Kidney (tissue), 14 donors: ENCODE measurements around the gene ALS2CL. TPM values are rescaled to one million over a fixed set of nuclear protein-coding genes. Genes with fewer than 3 reads are reported as not detected.

ENCODE experiments used
- DNase-seq, 5 donors: peaks; one replicate each; pipeline ENCODE4 v3.0.0-alpha.2; 2013 to 2020
- FAIRE-seq: peaks from 2 replicates; lab custom pipeline; 2012; peaks lifted over from hg19 to GRCh38; lab: Jason Lieb, UNC
- H3K27ac ChIP-seq, 2 donors: one replicate each; pipeline ENCODE4 v1.7.0; 2013; ENCODE audit warnings: low read depth in 2 of 2, low read length in 2 of 2, inconsistent platforms in 1 of 2
- H3K27me3 ChIP-seq: one replicate; pipeline ENCODE4 v1.7.1; 2013; ENCODE audit warnings: low read length, inconsistent platforms; ENCODE audit not compliant: control insufficient read depth, insufficient read depth
- H3K36me3 ChIP-seq, 3 donors: one replicate each; pipeline versions ENCODE4 v1.7.0 to v1.7.1; 2013; ENCODE audit warnings: low read length in 3 of 3, control low read depth in 1 of 3, inconsistent platforms in 1 of 3; ENCODE audit not compliant: insufficient read depth in 3 of 3, control insufficient read depth in 2 of 3
- H3K4me1 ChIP-seq, 3 donors: one replicate each; pipeline versions ENCODE4 v1.7.0 to v1.7.1; 2013; ENCODE audit warnings: low read length in 3 of 3, inconsistent platforms in 1 of 3, low read depth in 1 of 3; ENCODE audit not compliant: control insufficient read depth in 2 of 3, insufficient read depth in 2 of 3
- H3K4me3 ChIP-seq, 3 donors: one replicate each; pipeline versions ENCODE4 v1.7.0 to v1.8.1; 2013; ENCODE audit warnings: low read length in 3 of 3, control low read depth in 1 of 3, inconsistent platforms in 1 of 3
- H3K9ac ChIP-seq, 3 donors: one replicate each; pipeline versions ENCODE4 v1.7.0 to v1.7.1; 2013; ENCODE audit warnings: low read length in 3 of 3, control low read depth in 1 of 3, inconsistent platforms in 1 of 3
- H3K9me3 ChIP-seq, 3 donors: one replicate each; pipeline versions ENCODE4 v1.7.0 to v1.7.1; 2013; ENCODE audit warnings: low read length in 3 of 3, control low read depth in 1 of 3, inconsistent platforms in 1 of 3; ENCODE audit not compliant: control insufficient read depth in 2 of 3, insufficient read depth in 1 of 3
- intact Hi-C: fragments of 100-400 bp; cut with DNase I; formaldehyde crosslinking; loops from one replicate; pipeline ENCODE4 v1.11.1; 2022
- polyA plus RNA-seq: library from polyadenylated mRNA; stranded (reverse); fragments of 350-450 nt; fragmentation: Illumina TruSeq; extraction: RNeasy Lipid Tissue Mini Kit (QIAGEN cat#74804); gene quantifications from one replicate; pipeline ENCODE4 v1.2.3, GENCODE V29; 2014; ENCODE audit warnings: low read depth, low replicate concordance; ENCODE audit not compliant: insufficient read depth
- total RNA-seq: library from RNA; stranded (reverse); fragmentation: NEBNext Ultra II Directional; extraction: Animal tissue kit (Norgen Biotek cat#: 25700); gene quantifications from one replicate; pipeline ENCODE4 v1.2.1, GENCODE V29; 2021
- TF ChIP-seq, protein P1 (sequence below): IDR thresholded peaks from 3 replicates; pipeline ENCODE4 v1.5.1; 2012; ENCODE audit warnings: mild to moderate bottlenecking, moderate library complexity, borderline replicate concordance; ENCODE audit not compliant: insufficient read depth; ENCODE audit errors: extremely low read depth
- donor health status: control.
- donor health status: control.
- donor health status: control.
- donor health status: control.
- donor health status: control.
- donor health status: DM: yes; HTN: yes; CAD: no.
- donor health status: Normal renal cell carcinoma (clear cell type).

Gene ALS2CL
- total and polyA plus RNA-seq, 2 donors from 2014 or later = 43.0 to 78.9 TPM

DNA sequence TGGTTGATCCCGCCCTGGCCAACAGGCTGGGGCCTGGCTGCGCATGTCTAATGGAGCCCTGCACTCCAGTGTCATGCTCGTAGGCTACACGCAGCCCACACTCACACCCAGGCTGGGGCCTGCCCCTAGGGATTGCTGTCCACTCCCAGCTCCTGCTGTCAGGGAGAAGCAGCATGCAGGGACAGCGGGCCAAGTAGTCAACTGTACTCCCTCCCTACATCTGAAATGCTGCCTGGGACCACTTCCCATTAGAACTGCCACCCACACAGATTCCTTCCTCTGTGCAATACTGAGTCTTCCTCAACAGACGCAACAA is 16.1 kb downstream of the ALS2CL start:
- Histone ChIP-seq H3K27ac (no peak overlapping the region), H3K9me3 (no peaks in the 10 kb centered on the region), H3K4me1 (no peaks in the 10 kb centered on the region), H3K36me3 (peaks cover 0 to 4% (median 0%) of the 10 kb centered on the region in 3 donors), H3K4me3 (no peak overlapping the region), H3K27me3 (no peaks in the 10 kb centered on the region), H3K9ac (no peak overlapping the region)
- DNase-seq (peak in 2 of 5 donors; percentile 29 to 93), FAIRE-seq (no peak)
- TF ChIP-seq, protein P1, sequence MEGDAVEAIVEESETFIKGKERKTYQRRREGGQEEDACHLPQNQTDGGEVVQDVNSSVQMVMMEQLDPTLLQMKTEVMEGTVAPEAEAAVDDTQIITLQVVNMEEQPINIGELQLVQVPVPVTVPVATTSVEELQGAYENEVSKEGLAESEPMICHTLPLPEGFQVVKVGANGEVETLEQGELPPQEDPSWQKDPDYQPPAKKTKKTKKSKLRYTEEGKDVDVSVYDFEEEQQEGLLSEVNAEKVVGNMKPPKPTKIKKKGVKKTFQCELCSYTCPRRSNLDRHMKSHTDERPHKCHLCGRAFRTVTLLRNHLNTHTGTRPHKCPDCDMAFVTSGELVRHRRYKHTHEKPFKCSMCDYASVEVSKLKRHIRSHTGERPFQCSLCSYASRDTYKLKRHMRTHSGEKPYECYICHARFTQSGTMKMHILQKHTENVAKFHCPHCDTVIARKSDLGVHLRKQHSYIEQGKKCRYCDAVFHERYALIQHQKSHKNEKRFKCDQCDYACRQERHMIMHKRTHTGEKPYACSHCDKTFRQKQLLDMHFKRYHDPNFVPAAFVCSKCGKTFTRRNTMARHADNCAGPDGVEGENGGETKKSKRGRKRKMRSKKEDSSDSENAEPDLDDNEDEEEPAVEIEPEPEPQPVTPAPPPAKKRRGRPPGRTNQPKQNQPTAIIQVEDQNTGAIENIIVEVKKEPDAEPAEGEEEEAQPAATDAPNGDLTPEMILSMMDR = no peak
- intact Hi-C loops = no loop called here

DNA sequence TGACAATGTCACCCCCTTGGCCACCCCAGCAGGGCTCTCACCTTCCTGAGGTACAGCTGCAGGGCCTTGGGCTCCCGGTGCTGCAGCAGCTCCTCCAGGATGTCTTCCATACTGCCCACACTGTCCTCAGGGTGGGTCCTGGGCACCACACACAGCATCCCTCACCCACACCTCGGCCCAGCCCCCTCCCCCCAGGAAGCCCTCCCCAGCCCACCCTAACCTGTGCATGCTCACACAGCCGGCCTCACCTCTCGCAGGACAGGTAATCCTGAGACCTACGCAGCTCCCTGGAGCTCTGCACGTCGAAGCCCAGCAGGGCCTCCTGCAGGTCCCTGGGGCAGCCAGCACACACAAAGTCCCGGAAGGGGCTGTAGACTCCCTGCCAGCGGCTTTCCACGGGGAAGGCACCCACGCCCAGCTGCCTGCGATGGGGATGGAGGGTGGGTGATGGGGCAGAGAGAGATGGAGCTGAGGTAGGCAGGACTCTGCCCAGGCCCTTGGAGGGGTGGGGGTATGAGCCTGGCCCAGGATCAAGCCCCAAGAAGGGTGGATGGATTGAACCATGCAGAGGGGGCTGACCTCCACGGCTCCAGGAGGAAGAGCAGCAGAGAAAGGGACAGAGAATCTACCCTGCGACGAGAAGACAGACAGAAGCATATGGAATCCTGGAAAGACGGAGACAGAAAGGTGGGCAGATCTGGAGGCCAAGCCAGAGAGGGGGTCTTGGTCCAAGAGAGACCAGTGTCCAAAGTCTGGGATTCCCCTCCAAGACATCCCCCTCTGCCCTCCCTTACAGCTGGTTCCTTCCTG is 16.7 kb downstream of the ALS2CL start:
- Histone ChIP-seq H3K36me3 (peaks cover 0 to 4% (median 0%) of the 10 kb centered on the region in 3 donors), H3K9ac (no peak overlapping the region), H3K27ac (peak overlapping the region in 1 of 2 donors; percentile 28), H3K27me3 (no peaks in the 10 kb centered on the region), H3K9me3 (no peaks in the 10 kb centered on the region), H3K4me3 (no peak overlapping the region), H3K4me1 (no peaks in the 10 kb centered on the region)
- intact Hi-C loops = no loop called here
- TF ChIP-seq, protein P1 = no peak
- peak in 1 of 5 donors; percentile 74 for DNase-seq
- FAIRE-seq = no peak

DNA sequence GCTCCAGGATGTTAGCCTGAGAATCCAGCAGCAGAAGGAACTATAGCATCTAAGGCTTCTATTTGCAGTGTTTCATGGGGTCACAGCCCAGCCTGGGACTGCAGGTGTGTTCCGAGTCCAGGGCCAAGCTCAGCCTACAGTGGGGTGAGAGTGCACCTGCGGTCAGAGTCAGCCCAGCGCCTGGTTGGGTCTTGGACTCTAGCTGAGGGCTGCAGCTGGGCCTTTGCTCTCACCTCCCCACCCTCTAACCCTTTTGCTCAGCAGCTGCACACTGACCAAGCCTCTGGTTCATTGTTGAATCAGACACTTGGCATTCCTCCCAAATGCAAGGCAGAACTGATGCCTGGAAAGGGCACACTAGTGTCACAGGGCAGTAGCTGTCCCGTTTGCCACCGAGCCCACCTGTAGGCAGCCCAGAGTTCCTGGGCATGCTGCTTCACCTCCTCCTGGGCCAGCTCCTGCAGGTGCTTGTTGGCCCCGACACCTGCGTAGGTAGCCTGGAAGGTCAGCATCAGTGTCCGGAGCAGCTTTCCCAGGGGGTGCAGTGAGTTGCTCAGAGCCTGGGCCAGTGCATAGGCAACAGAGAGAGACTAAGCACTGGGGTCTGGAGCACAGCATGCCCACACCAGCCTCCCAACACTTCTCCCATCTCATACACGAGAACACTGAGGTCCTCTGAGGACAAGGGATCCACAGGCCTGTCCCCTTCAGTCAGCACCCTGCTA is 17.5 kb downstream of the ALS2CL start:
- DNase-seq (peak in 2 of 5 donors; percentile 24 to 45), FAIRE-seq (no peak)
- Histone ChIP-seq H3K9ac (no peak overlapping the region), H3K36me3 (peaks cover 0 to 4% (median 0%) of the 10 kb centered on the region in 3 donors), H3K4me3 (no peak overlapping the region), H3K27ac (no peak overlapping the region), H3K4me1 (no peaks in the 10 kb centered on the region), H3K9me3 (no peaks in the 10 kb centered on the region), H3K27me3 (no peaks in the 10 kb centered on the region)
- intact Hi-C loops = no loop called here
- TF ChIP-seq, protein P1 = no peak
